Parathyroid adenoma (tissue), 2 donors: ENCODE measurements around the gene HHEX.

Source experiments
- H2AFZ ChIP-seq: fragments of 300-600 bp; sonication (generic); one replicate; pipeline ENCODE4 v1.7.0; 2017; ENCODE audit warnings: antibody characterized with exemption, mild to moderate bottlenecking
- H3K27ac ChIP-seq: fragments of 300-600 bp; sonication (generic); one replicate; pipeline ENCODE4 v1.7.0; 2017
- H3K27me3 ChIP-seq: fragments of 300-600 bp; sonication (generic); one replicate; pipeline ENCODE4 v1.7.0; 2017; ENCODE audit warnings: low read length; ENCODE audit not compliant: control insufficient read depth, insufficient read depth
- H3K36me3 ChIP-seq: fragments of 300-600 bp; sonication (generic); one replicate; pipeline ENCODE4 v1.7.0; 2017; ENCODE audit warnings: low read length; ENCODE audit not compliant: control insufficient read depth, insufficient read depth
- H3K4me1 ChIP-seq: fragments of 300-600 bp; sonication (generic); one replicate; pipeline ENCODE4 v1.7.0; 2017; ENCODE audit warnings: control low read depth
- H3K4me2 ChIP-seq: fragments of 300-600 bp; sonication (generic); one replicate; pipeline ENCODE4 v1.7.0; 2017; ENCODE audit warnings: low read length
- H3K4me3 ChIP-seq: fragments of 300-600 bp; sonication (generic); one replicate; pipeline ENCODE4 v1.7.0; 2017; ENCODE audit warnings: low read depth, low read length
- H3K79me2 ChIP-seq: fragments of 300-600 bp; sonication (generic); one replicate; pipeline ENCODE4 v1.7.0; 2017; ENCODE audit warnings: control low read depth
- H3K9ac ChIP-seq: fragments of 300-600 bp; sonication (generic); one replicate; pipeline ENCODE4 v1.7.0; 2017; ENCODE audit warnings: mild to moderate bottlenecking
- H3K9me3 ChIP-seq: fragments of 300-600 bp; sonication (generic); one replicate; pipeline ENCODE4 v1.7.0; 2017; ENCODE audit warnings: low read length; ENCODE audit not compliant: control insufficient read depth
- CTCF ChIP-seq: fragments of 300-600 bp; sonication (generic); IDR thresholded peaks from one replicate; pipeline ENCODE4 v1.7.0; 2017; ENCODE audit warnings: antibody characterized with exemption, mild to moderate bottlenecking
- donor health status: primary hyperparathyroidism.

Gene HHEX

GRCh38 chr10:92655426-92655825 is 34.3 kb upstream of the HHEX start:
- Histone ChIP-seq H3K79me2 (no peaks in the 10 kb centered on the region), H3K36me3 (no peaks in the 10 kb centered on the region), H3K27me3 (no peaks in the 10 kb centered on the region), H3K4me3 (no peak overlapping the region), H3K9me3 (no peaks in the 10 kb centered on the region), H3K4me1 (no peaks in the 10 kb centered on the region), H3K4me2 (no peak overlapping the region), H3K9ac (no peak overlapping the region), H2AFZ (no peak overlapping the region), H3K27ac (no peak overlapping the region)
- TF ChIP-seq CTCF: no peak

DNA sequence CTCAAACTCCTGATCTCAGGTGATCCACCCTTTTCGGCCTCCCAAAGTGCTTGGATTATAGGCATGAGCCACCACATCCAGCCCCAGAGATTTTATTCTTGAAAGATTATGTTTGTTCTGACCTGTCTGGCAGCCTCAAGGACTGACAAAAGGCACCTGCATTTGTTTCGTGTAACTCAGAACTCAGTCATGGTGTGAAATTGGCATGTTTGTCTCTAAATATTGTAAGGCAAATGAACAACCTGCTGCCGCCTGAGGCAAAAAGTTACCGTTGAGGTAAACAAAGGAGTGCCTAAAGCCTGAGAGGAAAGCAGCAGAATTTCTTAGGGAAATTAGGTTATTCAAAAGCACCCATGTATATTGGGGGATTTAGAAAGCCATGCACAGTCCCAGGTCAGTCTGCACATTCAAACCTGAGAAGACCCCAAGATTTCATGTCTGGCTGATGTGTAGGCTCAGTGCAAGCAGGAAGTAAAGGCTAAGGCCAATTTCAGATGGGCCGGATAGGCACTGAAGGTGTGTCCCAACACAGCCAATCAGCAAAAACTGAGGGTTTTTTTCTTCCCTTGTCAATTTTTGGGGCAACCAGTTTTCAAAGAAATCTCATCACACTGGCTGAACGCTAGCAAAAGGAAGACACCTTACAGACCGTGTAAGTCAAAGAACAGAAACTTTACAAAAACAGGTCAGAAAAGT is 33.3 kb upstream of the HHEX start:
- Histone ChIP-seq H2AFZ (no peak overlapping the region), H3K4me2 (no peak overlapping the region), H3K9me3 (no peaks in the 10 kb centered on the region), H3K9ac (no peak overlapping the region), H3K27ac (no peak overlapping the region), H3K4me1 (no peaks in the 10 kb centered on the region), H3K79me2 (no peaks in the 10 kb centered on the region), H3K4me3 (no peak overlapping the region), H3K36me3 (no peaks in the 10 kb centered on the region), H3K27me3 (no peaks in the 10 kb centered on the region)
- no peak for TF ChIP-seq CTCF

- no peaks in the 10 kb centered on the region for H3K79me2 ChIP-seq
- H3K4me2 ChIP-seq: no peak overlapping the region
These were observed 32.7 kb upstream of the HHEX start for GRCh38 chr10:92657024-92657423.

DNA sequence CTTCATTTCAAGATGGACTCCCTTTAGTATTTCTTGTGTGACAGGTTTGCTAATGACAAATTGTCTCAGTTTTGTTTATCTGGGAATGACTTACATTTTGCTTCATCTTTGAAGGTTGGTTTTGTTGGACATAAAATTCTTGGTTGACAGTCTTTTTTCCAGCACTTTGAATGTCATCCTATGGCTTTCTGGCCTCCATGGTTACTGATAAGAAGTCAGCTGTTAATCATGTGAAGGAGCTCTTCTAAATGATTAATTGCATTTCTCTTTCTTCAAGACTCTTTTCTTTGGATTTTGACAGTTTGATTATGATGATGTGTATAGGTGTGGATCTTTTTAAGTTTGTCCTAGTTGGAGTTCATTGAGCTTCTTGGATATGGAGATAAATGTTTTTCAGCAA is 26.9 kb upstream of the HHEX start:
- Histone ChIP-seq H3K4me2 (no peak overlapping the region), H3K27me3 (no peaks in the 10 kb centered on the region), H3K79me2 (no peaks in the 10 kb centered on the region), H3K4me3 (no peak overlapping the region), H3K27ac (no peak overlapping the region), H3K36me3 (no peaks in the 10 kb centered on the region), H2AFZ (no peak overlapping the region), H3K4me1 (no peaks in the 10 kb centered on the region), H3K9me3 (no peaks in the 10 kb centered on the region), H3K9ac (no peak overlapping the region)
- TF ChIP-seq CTCF: no peak

More at GRCh38 chr10:92657024-92657423, 32.7 kb upstream of the HHEX start:
- no peak for TF ChIP-seq CTCF
- Histone ChIP-seq H3K36me3 (no peaks in the 10 kb centered on the region), H3K9me3 (no peaks in the 10 kb centered on the region), H3K27ac (no peak overlapping the region), H3K9ac (no peak overlapping the region), H3K27me3 (no peaks in the 10 kb centered on the region), H3K4me3 (no peak overlapping the region), H2AFZ (no peak overlapping the region), H3K4me1 (no peaks in the 10 kb centered on the region)

DNA sequence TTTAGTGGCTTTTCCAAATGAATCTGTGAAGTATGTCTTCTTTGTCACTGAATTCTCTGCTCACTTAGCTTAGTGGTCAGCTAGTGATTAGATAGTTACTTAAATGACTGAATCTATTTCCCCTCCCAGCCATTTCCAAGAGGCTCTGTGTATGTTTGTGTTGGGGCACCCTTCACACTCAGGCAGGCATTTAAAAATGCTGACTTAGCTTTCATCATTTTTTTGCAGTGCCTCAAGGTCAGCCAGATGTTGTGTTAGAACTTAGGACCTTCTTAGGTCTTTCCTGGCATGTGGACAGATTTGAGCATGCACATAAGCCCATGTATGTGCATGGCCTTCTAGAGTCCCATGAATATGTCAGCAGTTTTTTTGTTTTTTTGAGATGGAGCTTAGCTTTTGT is 25.4 kb upstream of the HHEX start:
- H3K4me3 ChIP-seq: no peak overlapping the region
- H3K4me1 ChIP-seq: no peaks in the 10 kb centered on the region
- H3K9ac ChIP-seq: no peak overlapping the region
- H3K4me2 ChIP-seq: no peak overlapping the region
- no peaks in the 10 kb centered on the region for H3K9me3 ChIP-seq
- no peak overlapping the region for H2AFZ ChIP-seq
- no peak for TF ChIP-seq CTCF
- H3K36me3 ChIP-seq: no peaks in the 10 kb centered on the region
- H3K27ac ChIP-seq: no peak overlapping the region
- no peaks in the 10 kb centered on the region for H3K27me3 ChIP-seq
- H3K79me2 ChIP-seq: no peaks in the 10 kb centered on the region
